Measurements from ENCODE around the gene POLK.
"Not testable (repeated sequence)": the region's sequence is repeated elsewhere in the genome, so short reads cannot be mapped to it uniquely, and the experiment has no call there.

Gene POLK

DNA sequence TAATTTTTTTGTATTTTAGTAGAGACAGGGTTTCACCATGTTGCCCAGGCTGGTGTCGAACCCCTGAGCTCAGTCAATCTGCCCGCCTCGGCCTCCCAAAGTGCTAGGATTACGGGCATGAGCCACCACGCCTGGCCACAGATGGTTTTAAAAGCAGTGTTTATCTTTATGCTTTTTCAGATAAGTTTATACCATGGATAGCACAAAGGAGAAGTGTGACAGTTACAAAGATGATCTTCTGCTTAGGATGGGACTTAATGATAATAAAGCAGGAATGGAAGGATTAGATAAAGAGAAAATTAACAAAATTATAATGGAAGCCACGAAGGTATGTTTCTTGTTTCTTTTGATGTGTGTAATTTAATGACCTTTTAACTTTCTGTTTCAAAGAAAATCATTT is 35.1 kb downstream of the POLK start:
- in situ Hi-C loops (cut with HindIII; ENCODE audit: low sequenced_read_pairs): no loop called here

DNA sequence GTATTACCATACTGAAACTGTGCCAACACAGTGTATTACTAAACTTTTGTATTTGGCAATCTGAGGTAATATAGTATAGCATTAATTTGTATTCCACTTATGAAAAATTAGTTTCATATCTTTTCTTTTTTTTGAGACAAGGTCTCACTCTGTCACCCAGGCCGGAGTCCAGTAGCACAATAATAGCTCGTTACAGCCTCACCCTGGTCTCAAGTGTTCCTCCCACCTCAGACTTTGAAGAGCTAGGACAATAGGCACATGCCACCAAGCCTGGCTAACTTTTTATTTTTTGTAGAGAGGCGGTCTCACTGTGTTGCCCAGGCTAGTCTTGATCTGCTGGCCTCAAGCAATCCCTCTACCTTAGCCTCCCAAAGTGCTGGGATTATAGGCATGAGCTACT is 36.1 kb downstream of the POLK start:
- in situ Hi-C loops (cut with HindIII; ENCODE audit: low sequenced_read_pairs): no loop called here

DNA sequence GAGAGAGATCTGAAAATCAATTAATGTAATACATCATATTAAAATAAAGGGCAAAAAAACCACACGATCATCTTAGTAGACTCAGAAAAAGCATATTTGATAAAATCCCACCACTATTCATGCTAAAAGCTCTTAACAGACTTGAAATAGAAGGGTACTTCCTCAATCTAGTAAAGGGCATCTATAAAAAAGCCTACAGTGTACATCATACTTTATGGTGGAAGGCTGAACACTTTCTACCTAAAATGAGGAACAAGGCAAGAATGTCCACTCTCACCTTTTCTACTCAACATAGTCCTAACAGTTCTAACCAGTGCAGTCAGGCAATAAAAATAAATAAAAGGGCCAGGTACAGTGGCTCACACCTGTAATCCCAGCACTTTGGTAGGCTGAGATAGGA is 38.9 kb downstream of the POLK start:
- in situ Hi-C loops (cut with HindIII; ENCODE audit: low sequenced_read_pairs): no loop called here

DNA sequence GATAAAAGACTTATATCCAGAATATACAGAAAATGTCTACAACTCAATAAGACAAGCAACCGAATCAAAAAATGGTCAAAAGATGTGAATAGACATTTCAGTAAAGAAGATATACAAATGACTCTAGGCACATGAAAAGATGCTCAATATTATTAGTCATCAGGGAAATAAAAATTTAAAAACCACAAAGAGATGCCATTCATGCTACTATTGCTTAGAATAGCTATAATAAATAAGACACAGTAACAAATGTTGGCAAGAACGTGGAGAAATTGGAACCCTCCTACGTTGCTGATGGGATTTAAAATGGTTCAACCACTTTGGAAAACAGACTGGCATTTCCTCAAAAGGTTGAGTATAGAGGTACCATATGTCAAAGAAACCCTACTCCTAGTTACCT is 39.8 kb downstream of the POLK start:
- in situ Hi-C loops (cut with HindIII; ENCODE audit: low sequenced_read_pairs): no loop called here

DNA sequence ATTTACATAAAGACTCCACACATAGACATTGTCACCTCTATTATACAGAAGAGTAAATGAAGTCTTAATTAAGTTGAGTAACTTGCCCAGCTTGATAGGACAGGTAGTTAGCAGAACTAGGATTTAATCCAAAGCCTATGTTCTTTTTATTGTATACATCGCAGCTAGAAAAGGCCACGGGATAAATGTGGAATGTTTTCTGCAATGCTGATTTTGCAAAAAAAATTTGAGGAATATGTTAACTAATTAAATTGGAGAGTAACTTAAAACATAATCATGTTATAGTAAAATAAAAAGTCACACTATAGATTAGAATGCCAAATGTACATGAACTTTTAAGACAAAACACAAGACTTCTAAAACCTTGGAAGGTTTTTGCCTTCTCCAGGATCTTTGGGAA is 41.1 kb downstream of the POLK start:
- in situ Hi-C loops (cut with HindIII; ENCODE audit: low sequenced_read_pairs): no loop called here

DNA sequence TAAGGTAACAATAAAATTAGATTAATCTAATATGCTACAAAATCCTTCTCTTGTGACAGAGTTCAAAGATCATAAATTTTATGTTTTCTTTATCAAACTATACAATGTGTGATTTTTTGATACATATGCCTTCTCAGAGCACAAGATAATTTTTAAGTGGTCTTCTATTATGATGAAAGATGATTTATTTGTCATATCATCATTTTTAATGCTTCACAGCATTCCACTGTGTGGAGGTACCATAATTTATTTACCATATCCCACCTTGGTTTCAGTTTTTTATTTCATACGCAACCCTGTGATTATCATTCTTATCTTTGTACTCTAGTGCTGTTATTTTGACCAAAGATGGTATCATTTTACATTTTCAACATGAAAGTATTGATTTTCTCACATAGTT is 41.7 kb downstream of the POLK start:
- in situ Hi-C loops (cut with HindIII; ENCODE audit: low sequenced_read_pairs): no loop called here

DNA sequence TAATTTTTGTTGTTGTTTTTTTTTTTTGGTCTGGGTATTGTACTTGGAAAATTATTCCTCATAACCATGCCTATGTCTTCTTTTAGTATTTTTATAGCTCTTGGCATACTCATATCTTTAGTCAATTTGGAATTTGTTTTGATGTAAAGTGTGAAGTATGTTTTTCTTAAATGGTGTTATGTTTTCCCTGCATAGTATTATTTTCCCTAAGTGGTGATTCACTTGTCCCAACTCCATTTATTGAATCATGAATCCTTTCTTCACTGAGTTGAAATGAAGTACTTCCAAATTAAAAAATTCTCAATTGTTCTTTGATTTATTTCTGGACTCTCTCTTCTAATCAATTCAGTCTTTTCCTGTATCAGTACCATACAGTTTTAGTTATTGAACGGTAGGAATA is 46.5 kb downstream of the POLK start:
- in situ Hi-C loops (cut with HindIII; ENCODE audit: low sequenced_read_pairs): no loop called here

DNA sequence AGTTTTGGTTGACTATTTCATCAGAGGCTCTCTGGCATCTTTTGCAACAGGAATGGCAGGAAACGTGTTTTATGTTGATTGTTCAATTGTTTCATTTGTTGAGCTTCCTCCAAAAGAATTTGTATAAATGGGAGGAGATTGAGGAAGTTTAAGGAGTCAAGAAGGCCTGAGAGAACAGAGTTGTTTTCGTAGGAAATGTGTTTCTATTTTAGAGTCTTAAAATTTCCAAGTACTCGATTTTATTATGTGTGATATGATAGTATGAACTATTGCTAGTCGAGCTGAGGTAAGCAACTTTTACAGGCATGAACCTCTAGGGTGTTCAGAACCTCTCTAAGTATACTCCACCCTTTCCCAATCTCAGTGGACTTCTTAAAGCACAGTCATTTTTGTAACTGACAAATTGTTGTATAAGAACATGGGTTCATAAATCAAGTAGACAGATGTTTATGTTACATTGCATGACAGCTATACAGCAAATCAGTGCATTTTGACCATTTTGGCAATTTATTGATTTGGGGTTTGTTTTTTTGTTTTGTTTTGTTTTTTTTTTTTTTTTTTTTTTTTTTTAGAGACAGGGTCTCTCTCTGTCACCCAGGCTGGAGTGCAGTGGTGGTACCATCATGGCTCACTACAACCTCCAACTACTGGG is 47.4 kb downstream of the POLK start:
- in situ Hi-C loops (cut with HindIII; ENCODE audit: low sequenced_read_pairs): no loop called here

DNA sequence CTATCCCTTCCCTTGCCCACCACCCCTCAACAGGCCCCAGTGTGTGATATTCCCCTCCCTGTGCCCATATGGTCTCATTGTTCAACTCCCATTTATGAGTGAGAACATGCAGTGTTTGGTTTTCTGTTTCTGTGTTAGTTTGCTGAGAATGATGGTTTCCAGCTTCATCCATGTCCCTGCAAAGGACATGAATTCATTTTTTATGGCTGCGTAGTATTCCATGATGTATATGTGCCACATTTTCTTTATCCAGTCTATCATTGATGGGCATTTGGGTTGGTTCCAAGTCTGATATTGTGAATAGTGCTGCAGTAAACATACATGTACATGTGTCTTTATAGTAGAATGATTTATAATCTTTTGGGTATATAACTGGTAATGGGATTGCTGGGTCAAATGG is 49.0 kb downstream of the POLK start:
- in situ Hi-C loops (cut with HindIII; ENCODE audit: low sequenced_read_pairs): not testable (repeated sequence)

DNA sequence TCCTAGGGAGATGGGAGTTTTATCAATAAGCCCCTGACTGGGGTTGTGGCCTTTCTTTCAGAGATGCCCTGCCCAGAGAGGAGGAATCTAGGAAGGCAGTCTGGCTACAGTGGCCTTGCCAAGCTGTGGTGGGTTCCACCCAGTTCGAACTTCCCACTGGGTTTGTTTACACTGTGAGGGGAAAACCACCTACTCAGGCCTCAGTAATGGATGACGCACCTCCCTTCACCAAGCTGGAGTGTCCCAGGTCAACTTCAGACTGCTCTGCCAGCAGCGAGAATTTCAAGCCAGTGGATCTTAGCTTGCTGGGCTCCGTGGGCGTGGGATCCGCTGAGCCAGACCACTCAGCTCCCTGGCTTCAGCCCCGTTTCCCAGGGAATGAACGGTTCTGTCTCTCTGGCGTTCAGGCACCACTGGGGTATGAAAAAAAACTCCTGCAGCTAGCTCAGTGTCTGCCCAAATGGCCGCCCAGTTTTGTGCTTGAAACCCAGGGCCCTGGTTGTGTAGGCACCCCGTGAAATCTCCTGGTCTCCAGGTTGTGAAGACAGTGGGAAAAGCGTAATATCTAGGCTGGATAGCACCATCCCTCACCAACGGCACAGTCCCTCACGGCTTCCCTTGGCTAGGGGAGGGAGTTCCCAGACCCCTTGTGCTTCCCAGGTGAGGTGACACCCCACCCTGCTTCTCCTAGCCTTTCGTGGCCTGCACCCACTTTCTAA is 54.5 kb downstream of the POLK start:
- in situ Hi-C loops (cut with HindIII; ENCODE audit: low sequenced_read_pairs): loop anchor here (5.0 kb wide), 1 partner anchor 59 kb away; no protein-coding TSS in a partner anchor

DNA sequence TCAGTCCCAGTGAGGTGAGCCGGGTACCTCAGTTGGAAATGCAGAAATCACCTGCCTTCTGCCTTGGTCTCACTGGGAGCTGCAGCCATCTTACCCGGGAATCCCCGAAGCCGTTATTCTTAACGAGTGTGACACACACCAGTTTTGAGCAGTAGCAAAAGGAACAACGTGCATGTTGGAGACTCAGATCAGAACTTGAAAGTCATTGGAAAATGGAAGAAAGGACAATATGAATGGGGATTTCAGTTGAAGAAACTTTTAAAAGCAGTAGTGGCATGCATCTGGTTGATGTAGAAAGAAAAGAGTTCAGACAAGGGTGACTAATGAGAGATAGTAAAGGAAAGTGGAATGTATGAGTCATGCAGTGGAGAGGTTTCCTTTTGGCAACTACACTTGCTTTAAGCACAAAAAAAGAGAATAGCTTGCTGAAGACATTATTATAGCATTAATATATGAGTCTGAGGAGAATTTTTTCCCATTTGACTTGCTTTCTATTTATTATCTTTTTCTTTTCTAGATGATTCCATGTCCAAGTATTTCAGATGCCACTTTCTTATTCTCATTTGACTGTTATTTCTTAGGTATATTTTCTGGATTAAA is 55.1 kb downstream of the POLK start:
- in situ Hi-C loops (cut with HindIII; ENCODE audit: low sequenced_read_pairs): loop anchor here (5.0 kb wide), 1 partner anchor 60 kb away; no protein-coding TSS in a partner anchor

DNA sequence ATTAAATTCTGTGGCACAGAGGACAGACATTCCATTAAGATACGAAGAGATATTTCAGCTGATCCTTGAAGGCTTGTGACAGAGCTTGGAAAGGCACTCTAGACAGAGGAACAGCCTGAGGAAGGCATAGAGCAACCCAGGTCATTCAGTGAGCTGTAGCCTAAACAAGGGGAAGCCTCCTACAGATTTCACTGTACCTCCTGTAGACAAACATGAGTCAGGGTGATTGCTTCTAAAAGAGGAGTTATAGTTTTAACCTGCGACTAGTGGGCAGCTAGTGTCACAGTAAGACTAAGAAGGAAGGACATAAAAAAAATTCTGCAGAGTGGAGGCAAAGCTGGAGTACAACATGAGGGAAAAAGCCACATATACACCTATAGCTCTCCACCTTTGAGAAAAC is 56.0 kb downstream of the POLK start:
- in situ Hi-C loops (cut with HindIII; ENCODE audit: low sequenced_read_pairs): loop anchor here (5.0 kb wide), 1 partner anchor 60 kb away; no protein-coding TSS in a partner anchor

DNA sequence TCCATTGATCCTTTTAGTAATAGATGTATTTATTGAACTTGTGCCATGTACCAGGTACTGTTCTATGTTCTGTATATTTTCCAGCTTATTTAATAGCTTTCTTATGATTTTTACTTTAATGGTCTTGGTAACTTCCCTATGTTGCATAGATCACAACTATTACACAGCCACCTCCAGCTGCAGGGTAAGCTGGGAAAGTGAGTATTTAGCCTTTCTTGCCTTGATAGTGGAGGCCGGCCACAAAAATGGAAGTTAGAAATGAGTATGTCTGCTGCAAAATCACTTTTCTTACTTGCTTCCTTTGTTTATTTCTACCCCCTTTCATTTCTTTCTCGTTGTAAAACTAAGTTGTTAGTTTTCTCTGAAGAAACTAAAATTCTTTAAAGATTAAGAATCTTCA is 56.5 kb downstream of the POLK start:
- in situ Hi-C loops (cut with HindIII; ENCODE audit: low sequenced_read_pairs): loop anchor here (5.0 kb wide), 1 partner anchor 61 kb away; no protein-coding TSS in a partner anchor

DNA sequence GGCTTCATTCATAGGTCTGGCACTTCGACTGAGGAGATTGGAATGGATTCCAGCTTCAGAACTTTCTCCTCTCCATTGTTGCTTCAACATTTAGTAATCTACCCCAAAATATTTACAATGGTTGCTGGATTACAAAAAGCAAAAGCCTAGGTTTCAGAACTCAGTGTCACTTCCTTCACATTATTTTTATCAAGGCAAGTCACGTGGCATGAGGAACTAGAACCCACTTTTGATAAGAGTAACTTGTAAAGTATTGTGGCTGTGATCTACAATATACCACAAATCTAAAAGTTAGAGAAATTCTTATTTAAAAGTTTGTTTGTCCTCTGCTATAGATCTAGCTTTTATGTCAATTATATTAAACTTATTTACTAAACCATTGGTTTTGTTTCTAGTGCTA is 59.9 kb downstream of the POLK start:
- in situ Hi-C loops (cut with HindIII; ENCODE audit: low sequenced_read_pairs): no loop called here

DNA sequence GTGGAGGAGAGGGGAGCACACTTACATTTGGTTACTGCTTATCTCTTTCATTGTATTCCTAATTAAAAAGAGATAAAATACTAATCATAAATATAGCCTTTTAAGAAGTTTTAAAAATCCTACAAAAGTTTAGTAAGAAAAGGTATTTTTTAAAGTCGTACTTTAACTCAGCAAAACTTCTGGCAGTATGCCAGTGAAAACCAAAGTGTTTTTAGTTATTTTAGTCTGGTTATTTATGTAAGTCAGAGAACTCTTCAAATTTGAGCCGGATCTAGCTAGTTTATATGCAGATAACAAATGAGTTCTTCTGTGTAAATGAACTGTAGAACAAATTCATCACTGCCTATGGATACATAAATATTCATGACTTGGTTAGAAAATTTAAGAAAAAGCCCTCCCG is 63.1 kb downstream of the POLK start:
- in situ Hi-C loops (cut with HindIII; ENCODE audit: low sequenced_read_pairs): no loop called here

DNA sequence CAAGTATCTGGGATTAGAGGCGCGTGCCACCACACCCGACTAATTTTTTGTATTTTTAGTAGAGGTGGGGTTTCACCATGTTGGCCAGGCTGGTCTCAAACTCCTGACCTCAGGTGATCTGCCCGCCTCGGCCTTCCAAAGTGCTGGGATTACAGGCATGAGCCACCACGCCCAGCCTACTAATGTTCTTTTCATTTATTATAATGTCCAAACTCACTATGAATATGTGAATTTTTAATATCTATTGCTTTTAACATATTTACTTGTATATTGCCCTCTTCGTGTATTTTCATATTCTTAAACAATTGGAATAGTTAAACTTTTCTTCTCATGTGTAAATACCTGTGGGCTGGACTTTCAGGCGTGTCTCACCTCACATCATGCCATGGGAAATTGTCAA is 66.6 kb downstream of the POLK start:
- in situ Hi-C loops (cut with HindIII; ENCODE audit: low sequenced_read_pairs): not testable (repeated sequence)

DNA sequence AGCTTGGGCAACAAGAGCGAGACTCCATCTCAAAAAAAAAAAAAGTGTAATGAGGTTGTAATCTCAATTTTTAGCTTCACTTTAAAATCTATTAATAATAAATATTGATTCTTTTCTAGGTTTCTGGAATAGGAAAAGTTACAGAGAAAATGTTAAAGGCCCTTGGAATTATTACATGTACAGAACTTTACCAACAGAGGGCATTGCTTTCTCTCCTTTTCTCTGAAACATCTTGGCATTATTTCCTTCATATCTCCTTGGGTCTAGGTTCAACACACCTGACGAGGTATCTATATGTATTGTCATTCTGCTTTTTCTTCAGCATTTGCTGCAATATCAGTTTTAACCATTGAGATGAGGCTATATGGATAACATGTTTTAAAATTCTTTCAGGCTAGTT is 73.0 kb downstream of the POLK start:
- in situ Hi-C loops (cut with HindIII; ENCODE audit: low sequenced_read_pairs): no loop called here

DNA sequence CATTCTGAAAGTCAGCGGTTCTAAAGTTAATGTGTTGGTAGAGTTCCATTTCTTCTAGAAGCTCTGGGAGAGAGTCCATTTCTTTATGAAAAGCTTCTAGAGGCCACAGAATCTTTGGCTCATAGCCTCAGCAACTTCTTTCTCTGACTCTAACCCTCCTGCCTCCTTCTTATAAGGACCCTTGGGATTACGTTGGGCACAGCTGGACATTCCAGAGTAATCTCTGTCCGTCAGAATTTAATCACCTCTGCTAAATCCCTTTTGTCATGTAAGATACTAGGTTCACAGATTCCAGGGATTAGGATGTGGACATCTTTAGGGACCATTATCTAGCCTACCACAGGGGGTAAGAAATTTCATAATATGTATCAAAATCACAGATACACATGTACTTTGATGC is 77.0 kb downstream of the POLK start:
- in situ Hi-C loops (cut with HindIII; ENCODE audit: low sequenced_read_pairs): no loop called here

DNA sequence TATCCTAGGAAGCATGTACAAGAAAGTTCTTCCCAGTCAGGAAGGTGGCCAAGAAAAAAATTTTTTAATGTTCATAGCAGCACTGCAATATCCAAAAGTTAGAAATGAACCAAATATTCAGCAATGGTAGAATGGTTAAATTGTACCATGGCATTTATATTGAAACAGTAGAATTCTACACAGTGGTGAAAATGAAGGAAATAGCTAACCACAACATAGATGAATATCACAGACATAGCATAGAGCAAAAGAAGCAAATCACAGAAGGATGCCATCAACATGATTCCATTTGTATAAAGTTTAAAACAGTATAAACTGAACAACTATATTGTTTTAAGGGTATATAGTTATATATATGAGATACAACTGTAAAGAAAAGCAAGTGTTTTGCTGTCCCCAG is 88.8 kb downstream of the POLK start:
- in situ Hi-C loops (cut with HindIII; ENCODE audit: low sequenced_read_pairs): no loop called here

DNA sequence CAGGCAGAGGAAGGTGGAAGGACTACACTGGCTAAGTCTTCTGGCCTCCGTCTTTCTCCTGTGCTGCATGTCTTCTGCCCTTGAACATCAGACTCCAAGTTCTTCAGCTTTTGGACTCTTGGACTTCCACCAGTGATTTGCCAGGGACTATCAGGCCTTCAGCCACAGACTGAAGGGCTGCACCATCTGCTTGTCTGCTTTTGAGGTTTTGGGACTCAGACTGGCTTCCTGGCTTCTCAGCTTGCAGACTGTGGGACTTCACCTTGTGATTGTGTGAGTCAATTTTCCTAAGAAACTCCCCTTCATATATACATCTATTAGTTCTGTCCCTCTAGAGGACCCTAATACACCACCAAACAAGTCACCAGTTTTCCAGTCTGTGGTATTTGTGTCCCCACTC is 89.9 kb downstream of the POLK start:
- in situ Hi-C loops (cut with HindIII; ENCODE audit: low sequenced_read_pairs): no loop called here

DNA sequence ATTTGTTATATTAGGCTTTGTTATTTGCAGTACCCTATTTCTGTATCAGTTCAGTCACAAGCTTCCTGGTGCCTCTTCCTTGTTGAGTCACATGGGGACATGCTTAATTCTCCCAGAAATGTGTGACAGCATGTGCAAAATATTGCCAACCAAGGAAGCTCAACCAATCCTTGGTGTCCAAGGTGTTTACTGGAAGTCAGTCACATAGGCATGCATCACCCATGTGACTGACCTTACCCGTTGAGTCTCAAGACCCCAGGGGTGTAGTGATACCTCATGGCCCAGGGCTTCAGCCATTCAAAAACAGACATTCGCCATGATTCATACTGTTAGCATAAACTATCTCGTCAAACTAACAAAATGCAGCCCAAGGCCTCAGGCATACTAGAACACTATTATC is 90.3 kb downstream of the POLK start:
- in situ Hi-C loops (cut with HindIII; ENCODE audit: low sequenced_read_pairs): no loop called here

DNA sequence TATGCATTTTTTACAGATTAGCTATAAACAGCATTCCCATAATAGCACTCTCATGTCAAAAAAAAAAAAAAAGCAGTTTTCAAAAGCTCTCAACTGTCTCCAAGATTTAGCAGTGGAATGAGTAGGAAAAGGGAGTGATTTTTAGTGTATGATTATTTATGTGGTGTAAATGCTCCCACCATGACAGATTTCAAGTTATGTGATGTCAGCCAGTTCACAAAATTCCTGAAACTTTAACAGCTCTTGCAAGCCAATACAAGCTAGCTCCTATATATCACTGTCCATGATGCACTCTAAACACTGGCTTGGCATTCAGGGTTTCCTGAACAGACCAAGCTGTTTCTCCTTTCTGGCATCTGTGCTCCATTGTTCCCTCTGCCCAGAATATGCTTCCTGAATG is 91.7 kb downstream of the POLK start:
- in situ Hi-C loops (cut with HindIII; ENCODE audit: low sequenced_read_pairs): no loop called here
